ENCODE measurements around the gene MRPL24. TPM values are rescaled to one million over a fixed set of nuclear protein-coding genes. Genes with fewer than 3 reads are reported as not detected.

MRPL24 gene
- total and polyA plus RNA-seq, 10 donors: 15.2 to 83.5 (median 41.0) TPM

- Histone ChIP-seq H3K36me3 (peaks cover 0 to 30% (median 0%) of the 10 kb centered on the region in 6 donors), H3K4me3 (no peak overlapping the region), H3K27ac (no peak overlapping the region), H3K4me1 (peaks cover 0 to 3% (median 0%) of the 10 kb centered on the region in 6 donors), H3K27me3 (replicated peaks in 1 of 7) (no peaks in the 10 kb centered on the region), H3K9me3 (no peaks in the 10 kb centered on the region)
- intact Hi-C loops (cut with DNase I; ENCODE audit: low total_unique reads): no loop called here
- no peak for DNase-seq
- 38 to 69% (median 60%) methylated on average over 3 of the region's 3 CpGs for WGBS, 5 donors
- no peak for TF ChIP-seq CTCF (IDR thresholded peaks at IDR 0.05 in 8 of 11, conservative IDR thresholded peaks at IDR 0.05 in 3 of 11)
- TF ChIP-seq POLR2AphosphoS5 (IDR thresholded peaks at IDR 0.05): no peak
- TF ChIP-seq POLR2A (IDR thresholded peaks at IDR 0.05): no peak
Observed at GRCh38 chr1:156712626-156713025, 28.3 kb downstream of the MRPL24 start.

DNA sequence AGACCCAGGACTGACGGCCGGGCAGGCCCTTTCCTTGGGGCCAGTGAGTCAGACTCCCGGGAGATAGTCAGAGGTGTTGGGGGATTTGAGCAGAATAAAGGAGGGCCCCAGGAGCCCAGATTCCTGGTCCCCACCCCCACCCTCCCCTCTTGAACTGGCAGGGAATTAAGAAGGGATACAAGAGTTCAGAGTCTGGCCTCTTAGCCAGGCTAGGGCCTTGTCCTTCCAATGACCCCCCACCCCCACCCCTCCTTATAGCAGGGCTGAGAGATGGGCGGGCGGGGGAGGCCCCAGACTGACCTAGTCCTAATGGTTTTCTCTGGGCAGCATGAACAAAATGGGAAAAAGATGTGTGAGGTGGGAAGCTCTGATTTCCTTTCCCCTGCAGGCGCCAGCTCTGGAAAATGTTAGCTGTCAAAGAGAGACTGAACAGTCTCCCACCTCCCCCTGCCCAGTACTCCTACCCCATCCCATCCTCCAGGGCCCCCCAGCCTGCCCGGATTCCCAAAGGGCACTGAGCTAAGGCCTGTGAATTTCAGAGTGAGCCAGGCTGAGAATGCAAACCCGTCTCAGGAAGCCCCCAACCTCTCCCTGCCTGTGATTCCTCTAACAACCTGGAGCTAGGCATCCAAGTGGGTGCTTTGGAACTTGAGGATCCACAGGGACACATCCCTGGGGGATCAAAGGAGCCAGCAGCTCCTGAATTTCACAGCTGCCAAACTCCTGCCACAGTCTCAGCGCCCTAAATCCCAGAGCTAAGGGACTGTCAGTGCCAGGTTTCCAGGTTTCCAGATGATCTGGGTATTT, 29.7 kb downstream of the MRPL24 start:
- Histone ChIP-seq H3K9me3 (no peaks in the 10 kb centered on the region), H3K36me3 (peaks cover 0 to 18% (median 0%) of the 10 kb centered on the region in 6 donors), H3K4me1 (peaks cover 4 to 17% (median 12%) of the 10 kb centered on the region in 6 donors), H3K4me3 (no peak overlapping the region), H3K27me3 (replicated peaks in 1 of 7) (peaks cover 0 to 9% (median 1%) of the 10 kb centered on the region in 7 donors), H3K27ac (no peak overlapping the region)
- 83 to 92% (median 88%) methylated on average over 7 to 9 of the region's 9 CpGs for WGBS, 5 donors
- no peak for DNase-seq
- TF ChIP-seq CTCF (IDR thresholded peaks at IDR 0.05 in 8 of 11, conservative IDR thresholded peaks at IDR 0.05 in 3 of 11) (no peak), POLR2A (IDR thresholded peaks at IDR 0.05) (no peak), POLR2AphosphoS5 (IDR thresholded peaks at IDR 0.05) (no peak)
- intact Hi-C loops (cut with DNase I; ENCODE audit: low total_unique reads): no loop called here

DNA sequence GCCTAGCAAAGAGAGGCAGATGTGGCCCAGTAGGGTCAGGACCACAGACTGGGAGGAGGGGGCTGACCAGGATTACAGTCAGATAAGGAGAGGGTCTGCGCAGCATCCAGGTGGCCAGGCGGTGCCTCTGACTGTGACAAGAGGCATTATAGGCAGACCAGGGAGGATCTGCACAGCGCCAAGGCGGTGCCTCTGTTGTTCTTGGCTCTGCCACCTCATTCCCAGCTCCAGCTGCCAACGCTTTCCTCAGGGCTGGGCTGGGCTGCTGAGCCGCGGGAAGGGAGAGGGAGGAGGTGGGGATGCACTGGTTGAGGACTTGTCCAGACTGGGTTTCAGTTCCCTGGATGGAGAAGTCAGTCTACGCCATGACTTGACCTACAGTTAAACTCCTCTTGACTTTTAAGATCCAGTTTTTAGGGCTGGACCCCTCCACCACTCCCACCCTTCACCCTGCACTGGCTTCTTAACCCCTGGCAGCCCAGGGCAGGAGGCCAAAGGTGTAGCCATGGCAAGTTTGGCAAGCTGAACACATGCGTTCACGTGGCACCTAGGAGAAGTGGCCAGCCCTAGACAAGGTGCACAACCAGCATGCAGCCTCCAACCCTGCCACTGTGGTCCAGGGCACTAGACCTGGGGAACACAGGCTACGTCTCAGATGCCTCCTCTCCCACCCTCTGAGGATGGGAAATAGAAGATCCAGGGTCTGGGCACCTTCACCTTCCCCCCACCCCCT, 31.0 kb downstream of the MRPL24 start:
- Histone ChIP-seq H3K4me1 (peaks cover 15 to 30% (median 25%) of the 10 kb centered on the region in 6 donors), H3K4me3 (no peak overlapping the region), H3K9me3 (no peaks in the 10 kb centered on the region), H3K27ac (no peak overlapping the region), H3K36me3 (peaks cover 0 to 9% (median 0%) of the 10 kb centered on the region in 6 donors), H3K27me3 (replicated peaks in 1 of 7) (peaks cover 0 to 22% (median 14%) of the 10 kb centered on the region in 7 donors)
- intact Hi-C loops (cut with DNase I; ENCODE audit: low total_unique reads): no loop called here
- TF ChIP-seq CTCF (IDR thresholded peaks at IDR 0.05 in 8 of 11, conservative IDR thresholded peaks at IDR 0.05 in 3 of 11) (no peak), POLR2AphosphoS5 (IDR thresholded peaks at IDR 0.05) (peak in 2 of 3 donors; percentile 41 to 54)
- WGBS, 5 donors: 72 to 78% (median 74%) methylated on average over 11 of the region's 11 CpGs
- DNase-seq: no peak

GRCh38 chr1:156709031-156709430, 31.9 kb downstream of the MRPL24 start:
- intact Hi-C loops (cut with DNase I; ENCODE audit: low total_unique reads): no loop called here
- peaks cover 0 to 31% (median 23%) of the 10 kb centered on the region in 7 donors for H3K27me3 ChIP-seq (replicated peaks in 1 of 7)
- no peaks in the 10 kb centered on the region for H3K9me3 ChIP-seq
- TF ChIP-seq POLR2AphosphoS5 (IDR thresholded peaks at IDR 0.05) (no peak), CTCF (IDR thresholded peaks at IDR 0.05 in 8 of 11, conservative IDR thresholded peaks at IDR 0.05 in 3 of 11) (no peak), POLR2A (IDR thresholded peaks at IDR 0.05) (no peak)
- peaks cover 21 to 38% (median 33%) of the 10 kb centered on the region in 6 donors for H3K4me1 ChIP-seq
- peaks cover 0 to 9% (median 0%) of the 10 kb centered on the region in 6 donors for H3K36me3 ChIP-seq
- no peak overlapping the region for H3K27ac ChIP-seq
- H3K4me3 ChIP-seq: no peak overlapping the region
- no peak for DNase-seq
- WGBS, 5 donors: 87 to 95% (median 92%) methylated on average over 4 of the region's 4 CpGs

Measured in spleen (tissue), 11 donors.